Endothelial cell of hepatic sinusoid (primary cell): ENCODE data around the gene TSNAX.
"Not testable (repeated sequence)": the region's sequence is repeated elsewhere in the genome, so short reads cannot be mapped to it uniquely, and the experiment has no call there.

Source experiments
- in situ Hi-C: cut with HindIII; loops from 2 replicates; pipeline ENCODE4 v1.10.0; 2017; ENCODE audit warnings: low sequenced_read_pairs

The TSNAX gene

GRCh38 chr1:231528172-231529029 is at the start of gene TSNAX:
Gene TSNAX (plus strand): TSS chr1:231528669. CDS start chr1:231528811, 142 bp downstream.
- in situ Hi-C loops: no loop called here

- in situ Hi-C loops: no loop called here
These were observed 49.7 kb upstream of the TSNAX start for GRCh38 chr1:231478811-231479210.

DNA sequence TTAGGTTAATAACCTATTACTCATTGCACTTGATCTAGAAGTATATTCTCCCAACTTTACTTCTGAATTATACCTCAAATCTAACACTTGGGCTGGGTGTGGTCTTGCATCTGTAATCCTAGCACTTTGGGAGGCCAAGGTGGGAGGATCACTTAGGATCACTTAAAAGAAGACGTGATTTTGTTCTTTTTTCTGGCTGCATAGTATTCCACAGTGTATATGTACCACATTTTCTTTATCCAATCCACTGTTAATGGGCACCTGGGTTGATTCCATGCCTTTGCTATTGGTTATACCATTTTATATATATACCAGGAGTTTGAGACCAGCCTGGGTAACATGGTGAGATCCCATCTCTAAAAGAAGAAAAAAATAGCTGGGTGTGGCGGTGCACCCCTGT is 48.5 kb upstream of the TSNAX start:
- in situ Hi-C loops: no loop called here

- in situ Hi-C loops: no loop called here
These were observed 47.2 kb upstream of the TSNAX start for GRCh38 chr1:231481289-231481688.

DNA sequence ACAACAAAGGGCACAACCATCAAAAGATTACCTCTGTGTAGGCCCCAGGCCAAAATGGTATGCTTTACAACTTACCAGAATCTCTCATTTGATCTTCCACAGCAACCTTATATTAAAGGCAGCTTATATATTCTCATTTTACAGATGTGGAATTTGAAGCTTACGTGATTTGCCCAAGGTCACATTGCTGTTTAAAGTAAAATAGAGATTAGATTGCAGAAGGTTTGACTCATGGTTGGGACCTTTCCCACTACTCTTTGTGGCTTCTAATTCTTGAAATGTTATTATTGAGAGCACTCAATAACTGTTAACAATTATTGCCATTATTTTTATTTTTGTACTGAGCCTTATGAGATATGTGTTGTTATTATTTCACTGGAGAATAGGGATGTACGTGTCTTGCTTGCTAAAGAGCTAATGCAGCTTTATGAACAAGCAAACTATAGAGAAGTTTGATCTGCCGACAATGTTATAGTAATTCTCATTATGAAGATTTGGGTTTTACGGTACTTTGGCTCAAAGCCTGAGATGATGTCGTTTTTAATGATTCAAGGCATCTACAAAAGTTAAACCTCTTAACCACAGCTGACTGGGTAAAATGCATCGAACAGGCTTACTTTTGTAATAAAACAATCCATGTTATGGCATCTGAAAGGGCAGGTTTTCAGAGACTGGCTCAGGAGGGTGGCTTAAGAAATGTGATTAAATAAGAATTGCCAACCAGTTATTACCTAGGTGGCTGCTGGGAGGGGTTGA is 43.3 kb upstream of the TSNAX start:
- in situ Hi-C loops: no loop called here

DNA sequence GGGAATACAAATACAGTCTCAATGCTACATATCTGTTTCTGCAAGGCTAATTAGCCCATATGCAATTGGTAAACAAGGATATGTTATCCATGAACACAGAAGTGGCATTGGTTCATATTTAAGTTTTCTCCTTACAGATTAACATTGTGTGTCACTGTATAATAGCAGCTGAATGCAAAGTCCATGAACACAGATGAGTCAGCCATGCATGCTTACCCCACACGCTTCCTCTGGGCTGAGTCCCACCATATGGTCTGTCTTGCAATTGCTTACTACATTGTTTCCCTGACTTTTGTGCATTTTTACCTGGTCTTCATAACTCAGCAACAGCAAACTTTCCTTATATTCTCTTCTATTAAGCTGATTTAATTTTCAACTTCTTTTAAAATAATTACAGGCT is 41.5 kb upstream of the TSNAX start:
- in situ Hi-C loops: no loop called here

DNA sequence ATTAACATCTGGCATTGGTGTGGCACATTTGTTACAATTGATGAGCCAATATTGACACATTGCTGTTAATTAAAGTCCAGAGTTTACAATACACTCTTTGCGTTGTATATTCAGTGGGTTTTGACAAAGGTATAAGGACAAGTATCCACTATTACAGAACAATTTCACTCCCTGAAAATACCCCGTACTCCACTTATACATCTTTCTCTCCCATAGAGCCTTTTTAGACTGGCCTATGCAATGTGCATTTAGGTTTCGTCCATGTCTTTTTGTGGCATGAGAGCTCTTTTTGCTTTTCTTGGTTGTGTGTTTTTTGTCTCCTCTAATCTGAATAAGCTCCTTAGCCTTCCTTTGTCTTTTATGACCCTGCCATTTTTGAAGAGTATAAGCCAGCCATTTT is 40.6 kb upstream of the TSNAX start:
- in situ Hi-C loops: no loop called here

DNA sequence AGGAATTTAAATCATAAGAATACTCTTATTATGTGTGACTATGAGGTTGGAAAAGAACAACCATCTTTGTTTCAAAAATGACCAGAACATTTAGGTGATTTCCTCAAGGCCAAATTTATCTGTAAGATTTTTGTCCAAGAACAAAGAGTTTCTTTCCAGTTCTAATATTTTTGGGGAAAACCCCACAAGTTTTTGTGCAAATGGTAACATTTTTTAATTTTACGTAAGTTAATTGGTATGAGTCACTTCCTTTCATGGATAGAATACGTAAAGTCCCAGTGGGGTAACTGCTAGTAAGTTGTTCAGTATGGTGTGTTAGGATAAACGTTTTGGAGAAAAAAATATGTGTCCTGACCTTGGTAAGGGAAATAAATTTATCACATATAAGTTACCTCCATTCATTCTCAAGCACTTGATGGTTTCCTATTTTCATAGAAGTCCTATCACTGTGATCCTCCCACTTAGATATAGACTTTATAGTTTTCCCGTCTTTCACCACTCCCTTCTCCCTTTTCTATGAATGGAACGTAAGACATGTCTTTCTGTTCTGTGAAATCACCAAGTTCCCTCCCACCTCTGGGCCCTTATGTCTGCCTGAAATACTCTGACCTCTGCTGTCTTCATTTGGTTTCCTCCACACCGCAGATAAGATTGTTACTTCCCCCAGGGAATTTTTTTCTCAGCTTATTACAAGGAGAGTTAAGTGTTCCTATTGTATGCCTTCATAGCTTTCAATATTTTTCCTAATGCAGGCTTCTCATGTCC is 34.9 kb upstream of the TSNAX start:
- in situ Hi-C loops: no loop called here

DNA sequence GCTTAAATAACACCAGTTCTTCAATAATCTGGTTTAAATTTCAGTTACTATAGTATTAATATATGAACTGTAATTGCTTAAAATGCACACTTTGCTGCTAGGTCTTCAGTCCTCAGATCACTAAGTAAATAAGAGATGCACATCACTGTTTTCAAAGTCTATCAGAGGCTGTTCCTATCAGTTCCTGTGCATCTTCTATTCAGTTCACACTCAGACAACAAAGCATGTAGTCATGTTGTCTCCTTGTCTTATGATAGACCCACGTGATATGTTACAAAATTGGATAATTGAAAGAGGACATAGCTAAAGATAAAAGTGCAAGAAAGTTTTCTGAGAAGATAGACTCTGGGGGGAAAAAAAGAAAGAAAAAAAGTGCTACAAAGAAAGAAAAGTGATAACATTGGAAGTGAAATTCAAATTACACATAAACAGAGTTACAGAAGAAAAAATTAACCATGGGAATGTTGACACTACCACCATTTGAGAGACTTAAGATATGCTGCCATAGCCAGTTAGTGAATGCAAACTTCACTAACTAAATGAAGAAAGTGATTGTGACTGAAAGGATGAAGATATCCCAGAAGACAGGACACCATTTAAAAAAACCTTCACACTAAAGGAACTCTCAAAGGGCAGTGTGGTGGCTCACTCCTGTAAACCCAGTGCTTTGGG is 33.9 kb upstream of the TSNAX start:
- in situ Hi-C loops: no loop called here

- in situ Hi-C loops: no loop called here
These were observed 30.8 kb upstream of the TSNAX start for GRCh38 chr1:231497629-231498152.

- in situ Hi-C loops: no loop called here
These were observed 29.2 kb upstream of the TSNAX start for GRCh38 chr1:231499148-231499763.

GRCh38 chr1:231500666-231501065 is 27.8 kb upstream of the TSNAX start:
- in situ Hi-C loops: no loop called here

DNA sequence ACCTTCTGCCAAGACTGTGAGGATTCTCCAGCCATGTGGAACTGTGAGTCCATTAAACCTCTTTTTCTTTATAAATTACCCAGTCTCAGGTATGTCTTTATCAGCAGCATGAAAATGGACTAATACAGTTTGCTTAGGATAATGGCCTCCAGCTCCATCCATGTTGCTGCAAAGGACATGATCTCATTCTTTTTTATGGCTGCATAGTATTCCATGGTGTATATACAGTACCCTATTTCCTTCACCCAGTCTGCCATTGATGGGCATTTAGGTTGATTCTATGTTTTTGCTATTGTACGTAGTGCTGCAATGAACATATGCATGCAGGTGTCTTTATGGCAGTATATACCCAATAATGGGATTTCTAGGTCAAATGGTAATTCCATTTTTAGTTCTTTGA is 25.3 kb upstream of the TSNAX start:
- in situ Hi-C loops: not testable (repeated sequence)

- in situ Hi-C loops: no loop called here
These were observed 20.8 kb upstream of the TSNAX start for GRCh38 chr1:231507476-231508355.

DNA sequence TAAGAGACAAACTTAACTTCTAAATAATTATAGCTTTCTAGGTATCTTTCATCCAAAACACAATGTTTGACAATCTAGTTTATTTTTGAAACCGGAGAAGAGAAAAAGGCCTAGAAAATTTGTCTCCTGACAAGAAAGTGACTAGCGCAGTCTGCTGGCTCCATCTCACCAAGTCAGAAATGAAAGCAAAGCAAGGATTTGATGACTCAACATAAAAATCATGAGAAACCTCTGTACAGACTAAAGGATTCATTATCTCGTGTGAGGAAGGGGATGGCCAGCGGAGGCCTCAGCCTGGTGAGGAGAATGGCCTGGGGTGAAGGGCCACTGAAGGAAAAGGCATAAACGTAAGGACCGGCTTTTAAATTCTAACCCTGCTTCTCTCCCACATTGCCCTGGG is 20.0 kb upstream of the TSNAX start:
- in situ Hi-C loops: no loop called here

- in situ Hi-C loops: no loop called here
These were observed 19.5 kb upstream of the TSNAX start for GRCh38 chr1:231508941-231509340.

- in situ Hi-C loops: no loop called here
These were observed 16.2 kb upstream of the TSNAX start for GRCh38 chr1:231512147-231512698.

DNA sequence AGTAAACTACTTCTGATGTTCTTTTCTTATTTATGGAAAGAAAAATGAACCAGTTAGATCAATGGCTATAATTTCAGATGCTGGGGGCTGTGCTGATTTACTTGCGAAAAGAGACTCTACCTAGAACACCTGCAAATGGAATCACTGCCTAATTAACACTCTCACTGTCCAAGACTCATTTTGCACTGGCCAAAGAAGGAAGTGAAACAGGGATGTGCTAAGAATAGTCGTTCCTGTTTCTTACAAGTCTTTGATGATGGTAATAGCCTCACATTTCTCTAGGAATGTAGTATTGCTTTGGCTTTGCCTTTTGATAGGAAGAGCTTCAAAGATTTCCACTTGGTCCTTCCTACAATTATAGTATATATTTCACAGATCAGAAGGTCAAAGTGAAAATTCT is 12.7 kb upstream of the TSNAX start:
- in situ Hi-C loops: no loop called here

- in situ Hi-C loops: no loop called here
These were observed 11.4 kb upstream of the TSNAX start for GRCh38 chr1:231517076-231517475.
